NB4 (cell line): Measurements from ENCODE around the gene TNRC18.
A peak's percentile ranks its signal among the peaks of the same experiment; 100 is the strongest.

ENCODE experiments used
- CTCF ChIP-seq: IDR thresholded peaks from one replicate; pipeline ENCODE4 v1.5.1; 2012; ENCODE audit warnings: low read depth, low read length
- POLR2A ChIP-seq: IDR thresholded peaks from 2 replicates; pipeline ENCODE4 v1.6.1; 2011; ENCODE audit warnings: mild to moderate bottlenecking; ENCODE audit not compliant: insufficient read length; ENCODE audit errors: extremely low read depth

GRCh38 chr7:5332579-5332978 lies 91.1 kb downstream of the TNRC18 start:
- TF ChIP-seq CTCF (no peak), POLR2A (peak; percentile 12)
